ENCODE results near the gene ATP6V1F. TPM values are rescaled to one million over a fixed set of nuclear protein-coding genes. Genes with fewer than 3 reads are reported as not detected.

The ATP6V1F gene
- total RNA-seq, 4 donors from 2014 or later, result 49.6 to 109 (median 86.6) TPM

GRCh38 chr7:128874140-128875031 is 11.7 kb downstream of the ATP6V1F start:
- TF ChIP-seq POLR2A (IDR thresholded peaks at IDR 0.05), result no peak
- TF ChIP-seq, protein P1, sequence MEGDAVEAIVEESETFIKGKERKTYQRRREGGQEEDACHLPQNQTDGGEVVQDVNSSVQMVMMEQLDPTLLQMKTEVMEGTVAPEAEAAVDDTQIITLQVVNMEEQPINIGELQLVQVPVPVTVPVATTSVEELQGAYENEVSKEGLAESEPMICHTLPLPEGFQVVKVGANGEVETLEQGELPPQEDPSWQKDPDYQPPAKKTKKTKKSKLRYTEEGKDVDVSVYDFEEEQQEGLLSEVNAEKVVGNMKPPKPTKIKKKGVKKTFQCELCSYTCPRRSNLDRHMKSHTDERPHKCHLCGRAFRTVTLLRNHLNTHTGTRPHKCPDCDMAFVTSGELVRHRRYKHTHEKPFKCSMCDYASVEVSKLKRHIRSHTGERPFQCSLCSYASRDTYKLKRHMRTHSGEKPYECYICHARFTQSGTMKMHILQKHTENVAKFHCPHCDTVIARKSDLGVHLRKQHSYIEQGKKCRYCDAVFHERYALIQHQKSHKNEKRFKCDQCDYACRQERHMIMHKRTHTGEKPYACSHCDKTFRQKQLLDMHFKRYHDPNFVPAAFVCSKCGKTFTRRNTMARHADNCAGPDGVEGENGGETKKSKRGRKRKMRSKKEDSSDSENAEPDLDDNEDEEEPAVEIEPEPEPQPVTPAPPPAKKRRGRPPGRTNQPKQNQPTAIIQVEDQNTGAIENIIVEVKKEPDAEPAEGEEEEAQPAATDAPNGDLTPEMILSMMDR (IDR thresholded peaks at IDR 0.05), result no peak
- 63 to 70% methylated on average over 15 to 17 of the region's 22 CpGs for WGBS, 2 donors
- Histone ChIP-seq H3K4me1 (peaks cover 5 to 7% of the 10 kb centered on the region in 2 donors), H3K4me3 (replicated peaks in 1 of 3) (no peak overlapping the region), H3K27me3 (no peaks in the 10 kb centered on the region), H3K27ac (no peak overlapping the region), H3K9me3 (no peaks in the 10 kb centered on the region), H3K36me3 (no peaks in the 10 kb centered on the region)
- intact Hi-C loops (cut with DNase I), result no loop called here
- DNase-seq, result no peak

DNA sequence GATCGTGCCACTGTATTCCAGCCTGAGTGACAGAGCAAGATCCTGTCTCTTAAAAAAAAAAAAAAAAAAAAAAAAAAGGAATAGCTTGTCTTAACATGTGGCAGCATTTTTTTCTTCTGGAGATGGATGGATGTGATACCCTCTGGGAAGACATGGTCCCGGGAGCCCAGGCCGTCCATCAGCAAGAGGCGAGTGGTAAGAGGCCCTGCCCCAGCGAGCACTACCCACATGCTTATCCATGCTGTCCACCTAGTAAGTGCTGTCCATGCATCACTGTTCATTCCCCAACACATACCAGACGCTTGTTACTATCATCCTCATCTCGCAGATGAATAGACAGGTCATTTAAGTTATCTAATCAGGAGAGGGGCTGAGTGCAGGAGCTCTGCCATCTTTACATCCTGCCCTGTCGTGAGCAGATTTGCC is 12.9 kb downstream of the ATP6V1F start:
- intact Hi-C loops (cut with DNase I), result no loop called here
- Histone ChIP-seq H3K27me3 (no peaks in the 10 kb centered on the region), H3K4me3 (replicated peaks in 1 of 3) (no peak overlapping the region), H3K27ac (no peak overlapping the region), H3K4me1 (no peaks in the 10 kb centered on the region), H3K36me3 (no peaks in the 10 kb centered on the region), H3K9me3 (no peaks in the 10 kb centered on the region)
- WGBS, 2 donors, result 76 to 82% methylated on average over 8 of the region's 8 CpGs
- DNase-seq, result no peak
- TF ChIP-seq, protein P1 (IDR thresholded peaks at IDR 0.05), result no peak
- TF ChIP-seq POLR2A (IDR thresholded peaks at IDR 0.05), result no peak

GRCh38 chr7:128876127-128876526 is 13.5 kb downstream of the ATP6V1F start:
- intact Hi-C loops (cut with DNase I), result no loop called here
- Histone ChIP-seq H3K27me3 (no peaks in the 10 kb centered on the region), H3K4me3 (replicated peaks in 1 of 3) (no peak overlapping the region), H3K9me3 (no peaks in the 10 kb centered on the region), H3K36me3 (no peaks in the 10 kb centered on the region), H3K27ac (no peak overlapping the region), H3K4me1 (no peaks in the 10 kb centered on the region)
- TF ChIP-seq POLR2A (IDR thresholded peaks at IDR 0.05), result no peak
- TF ChIP-seq, protein P1 (IDR thresholded peaks at IDR 0.05), result no peak
- 72% methylated on average over 3 of the region's 3 CpGs for WGBS, 2 donors
- DNase-seq, result no peak

GRCh38 chr7:128876586-128876977 is 13.9 kb downstream of the ATP6V1F start:
- H3K27me3 ChIP-seq, result no peaks in the 10 kb centered on the region
- H3K27ac ChIP-seq, result no peak overlapping the region
- intact Hi-C loops (cut with DNase I), result no loop called here
- no peak for TF ChIP-seq POLR2A (IDR thresholded peaks at IDR 0.05)
- TF ChIP-seq, protein P1 (IDR thresholded peaks at IDR 0.05), result no peak
- DNase-seq, result no peak
- 87 to 97% methylated on average over 3 to 5 of the region's 5 CpGs for WGBS, 2 donors
- no peak overlapping the region for H3K4me3 ChIP-seq (replicated peaks in 1 of 3)
- no peaks in the 10 kb centered on the region for H3K36me3 ChIP-seq
- no peaks in the 10 kb centered on the region for H3K9me3 ChIP-seq
- H3K4me1 ChIP-seq, result no peaks in the 10 kb centered on the region

All from thyroid gland (tissue), 4 donors.